GM19193 (cell line): ENCODE data around the gene FUT7.

Experiments used
- POLR2A ChIP-seq: IDR thresholded peaks from 4 replicates; pipeline ENCODE4 v1.6.1; 2011; ENCODE audit not compliant: insufficient read depth, insufficient read length; ENCODE audit errors: extremely low read depth

The FUT7 gene

DNA sequence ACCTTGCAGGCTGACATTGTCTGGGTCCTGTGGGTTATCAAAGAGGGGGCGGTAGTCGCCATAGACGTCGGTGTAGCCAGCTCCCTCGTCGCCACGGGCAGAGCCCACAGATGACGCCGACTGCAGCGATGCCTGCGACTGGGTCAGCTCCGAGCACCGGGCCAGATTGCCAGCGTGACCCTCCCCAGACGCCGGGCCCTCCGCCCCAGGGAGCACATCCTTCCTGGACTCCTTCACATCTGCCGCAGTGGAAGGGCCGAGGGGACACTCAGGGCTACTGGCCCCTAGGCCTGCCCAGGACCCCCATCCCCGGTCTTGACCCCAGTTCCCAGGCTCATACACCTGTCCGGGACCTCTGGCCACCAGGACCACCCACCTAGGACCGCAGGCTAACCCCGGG lies 17.7 kb downstream of the FUT7 start:
- TF ChIP-seq POLR2A: no peak

DNA sequence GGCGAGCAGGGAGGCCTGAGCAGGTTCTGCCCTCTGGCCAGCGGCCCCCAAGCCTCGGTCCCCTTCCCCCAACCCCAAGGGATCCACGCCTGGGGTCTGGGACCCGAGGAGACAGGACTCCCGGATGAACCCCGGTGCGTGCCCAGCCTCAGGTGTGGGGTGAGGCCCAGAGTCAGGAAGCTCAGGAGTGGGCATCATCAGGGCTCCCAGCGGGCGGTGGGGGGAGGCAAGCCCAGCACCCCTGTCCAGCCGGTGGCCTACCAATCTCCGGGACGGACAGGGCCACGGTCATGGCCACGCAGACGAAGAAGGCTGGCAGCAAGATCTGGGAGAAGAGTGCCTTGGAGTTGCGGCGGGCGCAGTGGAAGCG lies 18.3 kb downstream of the FUT7 start:
- TF ChIP-seq POLR2A: no peak

DNA sequence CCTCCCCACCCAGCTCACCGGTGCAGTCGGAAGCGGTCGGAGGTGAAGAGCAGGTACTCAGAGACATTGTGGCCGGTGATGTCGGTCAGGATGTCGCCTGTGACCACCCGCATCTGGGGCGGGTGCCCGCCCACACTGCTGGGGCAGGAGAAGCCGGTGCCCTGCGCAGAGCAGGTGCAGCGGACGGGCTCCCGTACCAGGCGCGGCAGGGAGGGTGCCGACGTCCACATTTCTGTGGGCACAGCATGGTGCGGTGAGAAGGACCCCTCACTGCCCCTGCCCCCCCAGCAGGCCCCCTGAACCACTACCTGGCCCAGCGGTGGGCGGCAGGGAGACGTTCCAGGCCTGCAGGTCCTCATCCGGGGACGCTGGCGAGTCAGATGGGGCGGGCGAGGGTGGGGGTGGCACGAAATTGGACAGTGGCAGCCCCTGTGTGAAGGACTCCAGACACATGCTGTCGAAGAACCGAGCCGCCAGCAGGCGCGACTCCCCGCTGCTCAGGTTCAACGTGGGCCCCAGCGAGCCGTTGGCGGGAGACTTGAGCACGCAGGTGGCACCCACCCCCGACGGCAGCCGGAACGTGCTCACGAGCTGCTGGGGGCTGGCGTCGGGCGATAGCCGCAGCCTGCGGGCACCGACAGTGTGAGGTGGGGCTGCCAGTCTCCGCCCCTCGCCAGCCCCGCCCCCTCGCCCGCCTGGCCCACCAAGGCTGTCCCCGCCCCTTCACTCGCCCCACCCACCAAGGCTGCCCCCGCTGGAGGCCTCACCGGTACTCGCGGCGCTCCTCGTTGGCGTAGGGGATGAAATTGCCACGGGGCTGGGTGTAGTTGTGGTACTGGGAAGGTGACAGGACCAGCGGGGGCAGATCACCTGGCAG lies 19.0 kb downstream of the FUT7 start:
- TF ChIP-seq POLR2A: no peak

DNA sequence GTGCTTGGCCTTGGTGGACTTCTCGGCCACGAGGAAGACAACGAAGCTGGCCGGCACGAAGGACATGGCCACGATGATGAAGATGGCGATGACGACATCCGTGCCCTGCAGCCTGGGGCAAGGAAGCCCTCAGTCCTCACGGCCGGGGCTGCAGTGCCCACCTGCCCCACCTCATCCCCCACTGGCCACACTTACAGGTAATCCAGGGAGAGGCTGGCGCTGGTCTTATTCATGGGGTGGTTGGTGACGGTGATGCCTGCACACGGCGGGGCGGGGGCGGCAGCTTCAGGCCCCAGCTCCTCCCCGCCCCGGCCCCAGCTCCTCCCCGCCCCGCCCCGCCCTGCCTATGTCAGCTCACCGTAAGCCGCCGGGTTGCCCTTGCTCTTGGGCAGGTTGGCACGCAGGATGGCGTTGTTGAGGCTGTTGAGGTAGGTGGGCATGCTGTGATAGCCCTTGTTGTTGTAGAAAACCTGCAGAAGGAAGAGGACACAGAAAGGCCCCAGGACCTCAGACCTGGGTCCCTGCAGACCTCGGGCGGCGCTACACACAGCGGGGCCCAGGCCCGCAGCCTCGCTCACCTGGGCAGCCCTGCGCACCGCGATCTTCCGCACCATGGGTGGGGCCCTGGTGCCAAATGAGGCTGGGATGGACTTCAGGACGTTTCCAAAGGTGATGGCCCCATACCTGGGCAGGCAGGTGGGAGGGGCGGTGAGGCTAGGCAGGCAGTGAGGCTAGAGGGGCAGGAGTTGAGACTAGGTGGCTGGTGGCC lies 19.8 kb downstream of the FUT7 start:
- TF ChIP-seq POLR2A: no peak

DNA sequence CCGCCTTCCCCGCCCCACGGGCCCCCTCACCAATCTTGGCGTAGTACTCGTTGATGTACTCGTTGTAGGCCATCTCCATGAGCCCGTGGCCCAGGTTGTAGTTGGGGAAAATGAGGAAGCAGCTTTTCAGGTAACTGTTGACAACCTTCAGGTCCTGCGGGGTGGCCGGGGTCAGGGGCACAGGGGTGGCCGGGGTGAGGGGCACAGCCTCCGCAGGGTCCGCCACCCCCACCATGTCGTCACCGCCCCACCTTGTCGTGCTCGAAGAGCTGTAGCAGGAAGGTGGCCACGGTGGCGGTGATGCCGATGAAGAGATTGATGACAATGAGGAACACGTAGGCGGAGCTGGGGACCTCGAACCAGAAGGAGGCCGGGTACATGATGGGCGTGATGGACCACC lies 20.7 kb downstream of the FUT7 start:
- TF ChIP-seq POLR2A: no peak

DNA sequence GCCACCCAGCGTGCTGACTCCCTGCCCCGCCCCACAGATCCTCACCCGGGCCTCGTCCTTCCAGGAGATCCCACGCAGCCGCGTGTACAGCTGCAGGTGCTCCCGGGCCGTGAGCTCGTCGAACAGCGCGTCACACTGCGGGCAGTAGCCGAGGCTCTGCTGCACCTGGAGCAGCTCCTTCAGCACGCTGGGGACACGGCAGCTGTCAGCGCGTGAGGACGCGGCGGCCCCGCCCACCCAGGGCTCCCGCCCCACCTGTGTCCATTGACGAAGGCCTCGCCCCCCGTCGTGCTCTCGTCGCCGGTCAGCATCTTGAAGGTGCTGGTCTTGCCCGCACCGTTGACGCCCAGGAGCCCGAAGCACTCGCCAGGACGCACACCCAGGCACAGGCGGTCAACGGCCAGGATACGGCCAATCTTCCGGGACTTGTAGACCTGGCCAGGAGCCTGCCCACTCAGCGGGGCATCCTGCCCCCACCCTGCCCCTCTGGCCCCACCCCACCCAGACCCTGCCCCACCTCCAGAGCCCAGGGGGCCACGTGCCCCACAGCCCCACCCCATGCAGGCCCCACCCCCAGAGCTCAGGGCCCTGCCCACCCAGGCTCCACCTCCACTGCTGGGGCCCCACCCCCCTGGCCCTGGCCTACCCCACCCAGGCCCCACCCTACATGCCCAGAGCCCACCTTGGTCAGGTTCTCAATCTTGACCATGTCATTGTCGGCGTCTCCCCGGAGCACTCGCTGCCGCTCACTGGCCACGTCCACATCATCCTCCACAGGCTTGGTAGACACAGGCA lies 21.8 kb downstream of the FUT7 start:
- no peak for TF ChIP-seq POLR2A

DNA sequence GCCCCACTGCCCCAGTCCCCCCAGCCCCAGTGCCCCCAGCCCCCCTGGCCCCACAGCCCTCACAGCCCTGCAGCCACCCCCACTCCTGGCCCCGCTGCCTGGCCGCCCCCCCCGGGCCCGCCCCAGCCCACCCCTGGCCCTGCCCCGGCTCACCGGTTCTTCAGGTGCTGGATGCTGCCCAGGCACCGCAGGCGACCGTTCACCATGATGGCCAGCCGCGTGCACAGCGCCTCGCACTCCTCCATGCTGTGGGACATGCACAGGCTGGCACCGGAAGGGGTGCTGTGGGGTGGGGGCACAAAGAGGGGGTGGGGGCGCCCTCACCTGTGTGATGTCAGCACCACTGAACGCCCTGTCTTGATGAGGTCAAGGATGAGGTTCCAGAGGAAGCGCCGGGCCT lies 22.7 kb downstream of the FUT7 start:
- TF ChIP-seq POLR2A: no peak

DNA sequence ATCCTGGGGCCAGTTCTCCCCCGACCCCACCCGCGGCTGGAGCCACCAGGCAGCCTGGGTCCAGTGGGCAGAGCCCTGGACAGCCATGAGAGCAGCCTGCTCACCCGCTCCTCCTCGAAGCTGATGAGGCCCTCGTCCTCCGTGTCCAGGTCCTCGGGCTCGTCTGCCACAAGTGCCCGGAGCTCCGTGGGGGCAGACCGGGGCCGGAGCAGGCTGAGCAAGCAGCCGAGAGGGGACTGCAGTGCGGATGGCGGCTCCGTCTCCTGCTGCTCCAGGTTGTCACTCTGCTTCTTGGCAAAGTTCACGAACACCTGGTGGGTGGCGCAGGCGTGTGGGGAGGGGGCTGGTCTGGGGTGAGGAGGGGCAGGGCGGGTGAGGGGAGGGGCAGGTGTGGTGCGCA lies 23.6 kb downstream of the FUT7 start:
- TF ChIP-seq POLR2A: no peak

DNA sequence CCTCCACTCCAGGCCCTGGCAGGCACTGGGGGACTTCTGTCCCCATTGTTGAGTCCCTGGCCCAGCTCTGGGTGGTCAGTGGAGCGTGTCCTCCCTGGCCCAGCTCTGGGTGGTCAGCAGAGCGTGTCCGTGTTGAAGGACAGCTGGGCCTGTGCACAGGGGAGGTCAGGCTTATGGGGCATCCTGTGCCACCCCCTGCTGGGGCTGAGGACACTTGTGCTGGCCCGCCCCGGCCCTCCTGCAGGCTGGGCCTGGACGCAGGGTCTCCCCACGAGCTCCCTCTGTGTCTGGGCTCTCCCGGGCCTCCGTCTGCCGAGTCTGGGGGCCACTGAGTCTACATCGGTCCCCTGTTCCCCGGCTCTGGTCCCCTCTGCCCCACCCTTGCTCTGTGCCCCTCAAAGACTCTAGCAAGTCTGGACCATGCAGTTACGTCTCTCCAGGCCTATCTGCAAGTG lies 24.0 kb downstream of the FUT7 start:
- TF ChIP-seq POLR2A: no peak

DNA sequence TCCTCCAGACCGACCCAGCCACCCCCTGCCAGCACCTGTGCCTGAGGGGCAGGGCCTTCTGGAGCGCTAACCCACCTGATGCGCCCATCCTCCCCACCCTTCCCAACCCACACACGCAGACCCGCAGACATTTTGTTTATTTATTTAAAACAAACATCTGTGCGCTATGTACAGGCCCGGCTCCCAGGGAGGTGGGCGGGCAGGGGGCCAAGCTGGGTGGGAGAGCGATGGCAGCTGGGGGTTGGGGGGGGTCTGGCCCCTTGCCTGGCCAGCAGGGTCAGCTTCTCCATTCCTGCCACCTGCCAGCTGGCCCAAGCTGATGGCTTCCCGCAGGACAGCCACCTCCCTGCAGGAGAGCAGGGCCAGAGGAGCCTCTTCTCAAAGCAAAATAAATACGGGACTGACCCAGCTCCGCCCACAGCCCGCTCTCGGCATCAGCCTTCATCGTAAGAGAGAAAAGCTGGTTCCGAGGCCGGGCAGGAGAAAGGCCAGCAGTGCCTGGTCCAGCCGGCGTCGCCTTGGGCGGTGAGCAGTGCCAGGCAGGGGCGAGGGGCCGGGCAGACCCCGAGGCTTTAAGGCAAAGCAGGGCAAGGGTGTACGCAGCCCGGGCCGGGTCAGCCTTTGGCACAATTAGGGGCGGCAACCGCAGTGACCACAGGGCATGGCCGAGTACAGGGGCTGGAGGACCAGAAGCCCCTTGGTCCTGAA lies 24.6 kb downstream of the FUT7 start:
- no peak for TF ChIP-seq POLR2A

DNA sequence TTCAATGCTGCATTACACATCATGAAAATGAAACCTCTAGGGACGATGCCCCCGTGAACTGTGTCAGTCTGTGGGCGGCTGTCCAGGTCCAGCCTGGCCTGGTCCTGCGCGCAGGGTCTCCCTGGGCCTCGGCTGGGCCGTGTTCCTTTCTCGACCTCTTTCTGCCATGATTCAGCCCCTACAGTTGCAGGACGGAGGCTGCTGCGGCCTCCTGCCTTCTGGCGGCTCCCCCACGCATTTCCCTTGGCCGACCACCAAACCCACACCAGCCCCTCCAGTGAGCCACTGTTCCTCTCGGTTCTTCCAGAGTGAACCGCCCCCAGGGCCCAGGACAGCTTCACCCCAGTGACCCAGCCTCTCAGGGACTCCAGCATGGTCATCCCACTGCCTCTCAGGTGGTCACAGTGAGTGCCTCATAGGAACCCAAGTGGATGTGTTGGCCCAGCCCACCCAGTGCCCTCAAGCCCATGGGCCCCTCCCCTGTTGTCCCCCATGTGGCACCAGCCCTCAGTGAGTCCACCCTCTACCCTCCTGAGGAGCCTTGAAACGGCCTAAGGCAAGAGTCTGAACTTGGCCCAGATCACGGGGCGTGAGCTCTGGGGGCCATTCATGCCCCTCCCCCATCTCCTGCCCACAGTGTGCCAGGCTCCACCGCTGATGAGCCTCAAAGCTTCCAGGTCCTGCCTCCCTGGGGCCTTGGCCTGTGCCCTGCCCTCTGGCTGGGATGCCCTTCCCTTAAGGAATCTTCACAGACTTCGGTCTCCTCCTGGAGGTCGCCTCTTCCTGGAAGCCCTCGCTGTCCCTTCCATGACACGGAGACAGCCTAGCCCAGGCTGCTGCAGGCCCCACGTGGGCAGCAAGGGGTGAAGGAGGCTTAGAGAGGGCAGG lies 25.5 kb downstream of the FUT7 start:
- no peak for TF ChIP-seq POLR2A

DNA sequence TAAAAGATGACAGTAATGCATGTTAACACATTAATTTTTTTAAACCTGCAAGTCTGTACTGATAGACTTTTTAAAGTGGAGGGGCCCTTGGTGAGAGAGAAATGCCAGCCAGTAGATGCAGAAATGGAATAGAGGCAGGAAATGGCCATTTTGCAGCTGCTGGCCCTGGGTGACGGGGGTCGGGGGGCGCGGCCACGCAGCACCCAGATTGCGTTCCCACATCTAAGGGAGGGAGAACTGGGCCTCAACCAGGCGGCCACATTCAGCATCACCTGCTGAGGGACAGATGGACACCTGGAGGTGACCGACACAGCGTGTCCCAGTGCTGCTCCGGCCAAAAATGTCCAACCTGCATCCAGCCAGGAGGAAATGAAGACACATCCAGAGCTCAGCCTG lies 29.2 kb downstream of the FUT7 start:
- no peak for TF ChIP-seq POLR2A

DNA sequence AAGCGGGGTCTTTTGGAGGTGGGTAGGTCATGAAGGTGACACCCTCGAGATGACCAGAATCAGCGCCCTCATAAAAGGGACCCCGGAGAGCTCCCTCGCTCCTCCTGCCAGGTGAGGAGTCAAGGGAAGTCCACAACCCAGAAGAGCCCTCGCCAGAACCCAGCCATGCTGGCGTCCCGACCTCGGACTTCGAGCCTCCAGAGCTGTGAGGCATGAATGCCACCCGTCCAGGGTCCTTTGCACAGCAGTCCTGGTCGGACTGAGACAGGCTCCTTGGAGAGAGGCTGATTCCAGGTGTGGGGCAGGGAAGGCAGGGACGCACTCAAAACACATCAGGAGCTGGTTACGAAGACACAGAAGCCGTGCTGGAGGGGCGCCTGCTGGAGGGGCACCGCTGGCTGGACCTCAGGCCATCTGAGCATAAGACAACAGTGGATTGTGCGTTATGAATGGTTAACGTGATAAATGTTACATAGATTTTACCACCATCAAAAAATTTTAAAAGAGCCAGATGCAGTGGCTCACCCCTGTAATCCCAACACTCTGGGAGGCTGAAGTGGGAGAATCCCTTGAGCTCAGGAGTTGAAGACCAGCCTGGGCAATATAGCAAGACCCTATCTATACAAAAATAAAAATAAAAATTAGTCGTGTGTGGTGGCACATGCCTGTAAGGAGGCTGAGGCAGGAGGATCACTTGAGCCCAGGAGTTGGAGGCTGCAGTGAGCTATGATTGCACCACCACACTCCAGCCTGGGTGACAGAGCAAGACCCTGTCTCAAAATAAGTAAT lies 29.8 kb downstream of the FUT7 start:
- TF ChIP-seq POLR2A: no peak
